HL-60/S4 (cell line): Measurements from ENCODE around the gene UTS2R.

Experiments
- in situ Hi-C: fragments of 300-500 bp; cut with MboI; formaldehyde crosslinking; loops from 2 replicates; pipeline ENCODE4 v1.14.3; 2022; ENCODE audit warnings: low sequenced_read_pairs

UTS2R gene

GRCh38 chr17:82424001-82424862, 52.7 kb downstream of the UTS2R start:
- in situ Hi-C loops = no loop called here

- in situ Hi-C loops = no loop called here
Observed at GRCh38 chr17:82424863-82425159, 53.2 kb downstream of the UTS2R start.
